ENCODE results near the gene KCTD19.

Gene KCTD19

DNA sequence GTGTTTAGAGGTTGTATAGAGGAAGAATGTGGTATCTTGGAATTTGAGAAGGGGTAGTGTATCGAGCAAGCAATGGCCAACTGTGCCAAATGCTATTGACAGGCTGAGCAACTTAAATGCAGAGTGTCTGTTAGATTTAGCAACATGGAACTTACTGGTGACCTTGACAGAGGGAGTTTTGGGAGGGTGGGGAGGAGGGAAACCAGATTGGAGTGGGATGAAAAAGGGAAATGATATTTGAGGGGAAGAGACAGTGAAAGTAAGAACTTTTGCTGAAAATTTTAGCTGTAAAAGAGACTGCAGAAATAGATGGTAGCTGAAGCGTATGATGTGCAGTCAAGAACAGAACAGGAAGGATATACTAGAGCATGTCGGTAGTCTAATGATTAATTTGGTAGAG, 1.2 kb upstream of the KCTD19 start:
- no peak overlapping the region for H3K4me3 ChIP-seq (ENCODE audit: low read depth, low read length)
- TF ChIP-seq, protein P1, sequence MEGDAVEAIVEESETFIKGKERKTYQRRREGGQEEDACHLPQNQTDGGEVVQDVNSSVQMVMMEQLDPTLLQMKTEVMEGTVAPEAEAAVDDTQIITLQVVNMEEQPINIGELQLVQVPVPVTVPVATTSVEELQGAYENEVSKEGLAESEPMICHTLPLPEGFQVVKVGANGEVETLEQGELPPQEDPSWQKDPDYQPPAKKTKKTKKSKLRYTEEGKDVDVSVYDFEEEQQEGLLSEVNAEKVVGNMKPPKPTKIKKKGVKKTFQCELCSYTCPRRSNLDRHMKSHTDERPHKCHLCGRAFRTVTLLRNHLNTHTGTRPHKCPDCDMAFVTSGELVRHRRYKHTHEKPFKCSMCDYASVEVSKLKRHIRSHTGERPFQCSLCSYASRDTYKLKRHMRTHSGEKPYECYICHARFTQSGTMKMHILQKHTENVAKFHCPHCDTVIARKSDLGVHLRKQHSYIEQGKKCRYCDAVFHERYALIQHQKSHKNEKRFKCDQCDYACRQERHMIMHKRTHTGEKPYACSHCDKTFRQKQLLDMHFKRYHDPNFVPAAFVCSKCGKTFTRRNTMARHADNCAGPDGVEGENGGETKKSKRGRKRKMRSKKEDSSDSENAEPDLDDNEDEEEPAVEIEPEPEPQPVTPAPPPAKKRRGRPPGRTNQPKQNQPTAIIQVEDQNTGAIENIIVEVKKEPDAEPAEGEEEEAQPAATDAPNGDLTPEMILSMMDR (IDR thresholded peaks at IDR 0.05; ENCODE audit: control insufficient read depth, extremely low read depth, insufficient read depth): no peak
- DNase-seq (ENCODE audit: low read depth): no peak

- no peak for DNase-seq (ENCODE audit: low read depth)
- TF ChIP-seq, protein P1 (IDR thresholded peaks at IDR 0.05; ENCODE audit: control insufficient read depth, extremely low read depth, insufficient read depth): no peak
- no peak overlapping the region for H3K4me3 ChIP-seq (ENCODE audit: low read depth, low read length)
Observed at GRCh38 chr16:67326115-67326471, 448 bp downstream of the KCTD19 start.

GRCh38 chr16:67317853-67318252, 8.7 kb downstream of the KCTD19 start:
- TF ChIP-seq, protein P1 (IDR thresholded peaks at IDR 0.05; ENCODE audit: control insufficient read depth, extremely low read depth, insufficient read depth): no peak
- DNase-seq (ENCODE audit: low read depth): no peak
- no peak overlapping the region for H3K4me3 ChIP-seq (ENCODE audit: low read depth, low read length)

GRCh38 chr16:67312719-67313118, 13.8 kb downstream of the KCTD19 start:
- TF ChIP-seq, protein P1 (IDR thresholded peaks at IDR 0.05; ENCODE audit: control insufficient read depth, extremely low read depth, insufficient read depth): no peak
- no peak for DNase-seq (ENCODE audit: low read depth)
- no peak overlapping the region for H3K4me3 ChIP-seq (ENCODE audit: low read depth, low read length)

- DNase-seq (ENCODE audit: low read depth): no peak
- H3K4me3 ChIP-seq (ENCODE audit: low read depth, low read length): no peak overlapping the region
- TF ChIP-seq, protein P1 (IDR thresholded peaks at IDR 0.05; ENCODE audit: control insufficient read depth, extremely low read depth, insufficient read depth): no peak
Observed at GRCh38 chr16:67311607-67312488, 14.7 kb downstream of the KCTD19 start.

GRCh38 chr16:67310561-67310960, 16.0 kb downstream of the KCTD19 start:
- no peak overlapping the region for H3K4me3 ChIP-seq (ENCODE audit: low read depth, low read length)
- no peak for DNase-seq (ENCODE audit: low read depth)
- TF ChIP-seq, protein P1 (IDR thresholded peaks at IDR 0.05; ENCODE audit: control insufficient read depth, extremely low read depth, insufficient read depth): no peak
